ENCODE measurements around the gene LONP2. TPM values are rescaled to one million over a fixed set of nuclear protein-coding genes. Genes with fewer than 3 reads are reported as not detected.

Gene LONP2
- total and polyA plus RNA-seq, 10 of the 15 experiments (the other 5 are each of a cell fraction or from before 2014, with no cell fraction given), result 8.3 to 48.0 (median 34.8) TPM

DNA sequence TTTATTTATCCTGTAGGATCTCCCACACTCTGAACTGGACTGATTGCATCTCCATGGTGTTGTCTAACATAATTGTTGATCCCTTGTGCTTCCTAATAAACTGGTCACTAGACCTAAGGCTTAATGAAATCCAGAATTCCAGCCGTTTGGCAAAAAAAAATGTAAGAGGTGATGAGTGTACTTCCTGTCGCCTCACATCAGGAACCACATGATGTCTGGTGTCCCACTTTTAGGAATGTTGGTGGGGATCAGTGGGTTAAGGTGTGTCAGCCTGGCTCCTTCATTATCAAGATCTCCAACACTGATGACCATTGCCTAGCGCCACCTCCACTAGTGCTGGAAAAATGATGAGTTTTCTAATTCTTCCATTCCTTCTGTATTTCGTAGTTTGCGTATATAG is 18.6 kb upstream of the LONP2 start:
- CTCF ChIA-PET, result no interaction called here
- no TSS peak for BruUV-seq (replicated peaks)
- no peak for FAIRE-seq

More for the DNA sequence above, 18.6 kb upstream of the LONP2 start:
- Histone ChIP-seq H3K4me1 (ENCODE audit: control insufficient read depth, insufficient read depth, low read length) (no peaks in the 10 kb centered on the region), H2AFZ (ENCODE audit: control insufficient read depth, low read depth, low read length) (no peak overlapping the region), H3K9ac (ENCODE audit: control insufficient read depth, insufficient read depth, low read length) (no peak overlapping the region), H3K27ac (ENCODE audit: control insufficient read depth, insufficient read depth) (no peak overlapping the region), H3K27me3 (replicated peaks in 1 of 2; ENCODE audit: control insufficient read depth in 2 of 2, insufficient read depth in 2 of 2, low read length in 1 of 2) (no peaks in the 10 kb centered on the region), H3K79me2 (ENCODE audit: control insufficient read depth, insufficient read depth, low read length) (no peaks in the 10 kb centered on the region), H3K36me3 (ENCODE audit: control insufficient read depth in 2 of 2, insufficient read depth in 2 of 2, low read length in 1 of 2) (no peaks in the 10 kb centered on the region), H3K9me3 (replicated peaks; ENCODE audit: control insufficient read depth, insufficient read depth, low read length) (no peaks in the 10 kb centered on the region), H3K4me3 (no peak overlapping the region), H3K4me2 (ENCODE audit: control insufficient read depth, insufficient read depth) (no peak overlapping the region), H4K20me1 (ENCODE audit: control insufficient read depth, insufficient read depth) (no peaks in the 10 kb centered on the region)
- RAD21 ChIA-PET (ENCODE audit: unreplicated experiment), result no interaction called here
- 62% methylated on average over 5 of the region's 5 CpGs for WGBS (ENCODE audit: insufficient coverage, insufficient replicate concordance, low lambda C conversion rate, missing lambda C conversion rate)
- intact Hi-C loops (cut with micrococcal nuclease; ENCODE audit: unreplicated experiment) (no loop called here), in situ Hi-C loops (cut with MboI) (no loop called here)
- no peak for ATAC-seq
- POLR2A ChIA-PET, result no interaction called here
- no peak for TF ChIP-seq MTA3 (IDR thresholded peaks at IDR 0.05; ENCODE audit: borderline replicate concordance, low read length)
- TF ChIP-seq PAX8 (IDR thresholded peaks at IDR 0.05), result no peak
- no peak for TF ChIP-seq EP300 (IDR thresholded peaks at IDR 0.05; ENCODE audit: borderline replicate concordance in 1 of 2, control insufficient read depth in 1 of 2, low read depth in 2 of 2, low read length in 2 of 2)
- no peak for TF ChIP-seq NBN (IDR thresholded peaks at IDR 0.05)
- TF ChIP-seq ETV6 (conservative IDR thresholded peaks at IDR 0.05 in 1 of 2, IDR thresholded peaks at IDR 0.05 in 1 of 2; ENCODE audit: borderline replicate concordance in 1 of 2, low read depth in 1 of 2), result no peak
- no peak for TF ChIP-seq SREBF2 (IDR thresholded peaks at IDR 0.05; ENCODE audit: low read length)
- no peak for TF ChIP-seq GATAD2B (conservative IDR thresholded peaks at IDR 0.05; ENCODE audit: low read depth)
- TF ChIP-seq, protein P1, sequence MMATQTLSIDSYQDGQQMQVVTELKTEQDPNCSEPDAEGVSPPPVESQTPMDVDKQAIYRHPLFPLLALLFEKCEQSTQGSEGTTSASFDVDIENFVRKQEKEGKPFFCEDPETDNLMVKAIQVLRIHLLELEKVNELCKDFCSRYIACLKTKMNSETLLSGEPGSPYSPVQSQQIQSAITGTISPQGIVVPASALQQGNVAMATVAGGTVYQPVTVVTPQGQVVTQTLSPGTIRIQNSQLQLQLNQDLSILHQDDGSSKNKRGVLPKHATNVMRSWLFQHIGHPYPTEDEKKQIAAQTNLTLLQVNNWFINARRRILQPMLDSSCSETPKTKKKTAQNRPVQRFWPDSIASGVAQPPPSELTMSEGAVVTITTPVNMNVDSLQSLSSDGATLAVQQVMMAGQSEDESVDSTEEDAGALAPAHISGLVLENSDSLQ (IDR thresholded peaks at IDR 0.05), result no peak
- TF ChIP-seq NFXL1 (IDR thresholded peaks at IDR 0.05; ENCODE audit: borderline replicate concordance), result no peak
- no peak for TF ChIP-seq SMARCA5 (IDR thresholded peaks at IDR 0.05)
- SMC1A ChIA-PET (ENCODE audit: uncharacterized antibody, unreplicated experiment), result no interaction called here
- DNase-seq (ENCODE audit: low read depth, low spot score), result no peak
